ENCODE results near the gene BRD9.

BRD9 gene

DNA sequence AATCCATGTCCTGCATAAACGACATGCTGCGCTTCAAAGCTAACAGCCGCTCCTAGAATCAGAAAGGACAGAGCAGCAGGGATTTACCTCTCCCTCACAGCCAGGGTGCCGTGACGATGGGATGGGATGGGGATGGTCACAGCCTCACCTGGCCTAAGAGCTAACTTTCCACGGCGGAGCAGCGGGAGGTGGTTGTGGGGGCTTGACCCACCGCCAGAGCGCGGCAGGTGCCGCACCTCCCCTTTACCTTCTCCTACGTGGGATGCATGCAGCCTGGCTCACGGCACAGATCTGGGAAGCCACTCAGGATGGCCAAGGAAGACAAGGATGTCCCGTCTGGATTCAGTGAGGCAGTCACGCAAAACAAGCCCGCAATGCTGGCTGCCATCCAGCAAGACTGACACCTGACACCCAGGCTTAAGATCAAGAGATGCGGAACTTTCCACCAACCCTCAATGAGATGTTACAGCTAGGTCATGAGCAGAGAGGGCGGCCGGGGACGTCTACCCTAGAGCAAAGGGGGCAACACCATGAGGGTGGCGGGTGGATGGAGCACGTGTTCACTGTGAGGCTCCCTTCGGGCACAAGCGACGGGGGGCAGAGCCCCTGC lies 5.8 kb downstream of the BRD9 start:
- no peak for TF ChIP-seq CTCF (conservative IDR thresholded peaks at IDR 0.05; ENCODE audit: low read length)
- DNase-seq (ENCODE audit: low read depth): no peak
- H3K4me3 ChIP-seq (ENCODE audit: low read length): no peak overlapping the region

- no peak for DNase-seq (ENCODE audit: low read depth)
Observed at GRCh38 chr5:886036-886435, 6.6 kb downstream of the BRD9 start.

DNA sequence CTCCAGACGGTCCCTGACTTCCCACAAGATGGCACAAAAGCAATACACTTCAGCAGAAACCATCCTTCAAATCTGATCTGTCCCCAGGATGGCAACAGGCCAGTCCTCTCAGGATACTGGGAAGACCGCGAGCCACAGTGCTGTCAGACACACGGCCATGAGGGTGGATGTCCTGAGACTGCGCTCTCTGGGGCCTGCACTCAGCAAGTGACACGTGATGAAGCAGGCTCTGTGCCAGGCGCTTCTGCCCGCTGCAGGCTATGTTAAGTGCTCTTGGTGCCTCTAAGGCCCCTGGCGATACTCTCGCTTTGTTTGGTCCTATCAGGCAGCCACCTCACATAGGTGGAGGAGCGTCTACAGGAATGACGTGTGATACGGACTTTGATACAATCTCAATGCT lies 7.1 kb downstream of the BRD9 start:
- H3K4me3 ChIP-seq (ENCODE audit: low read length): no peak overlapping the region
- no peak for DNase-seq (ENCODE audit: low read depth)
- TF ChIP-seq CTCF (conservative IDR thresholded peaks at IDR 0.05; ENCODE audit: low read length): no peak

More at GRCh38 chr5:886036-886435, 6.6 kb downstream of the BRD9 start:
- no peak overlapping the region for H3K4me3 ChIP-seq (ENCODE audit: low read length)
- no peak for TF ChIP-seq CTCF (conservative IDR thresholded peaks at IDR 0.05; ENCODE audit: low read length)

- TF ChIP-seq CTCF (conservative IDR thresholded peaks at IDR 0.05; ENCODE audit: low read length): no peak
- DNase-seq (ENCODE audit: low read depth): no peak
Observed at GRCh38 chr5:885127-885442, 7.5 kb downstream of the BRD9 start.

DNA sequence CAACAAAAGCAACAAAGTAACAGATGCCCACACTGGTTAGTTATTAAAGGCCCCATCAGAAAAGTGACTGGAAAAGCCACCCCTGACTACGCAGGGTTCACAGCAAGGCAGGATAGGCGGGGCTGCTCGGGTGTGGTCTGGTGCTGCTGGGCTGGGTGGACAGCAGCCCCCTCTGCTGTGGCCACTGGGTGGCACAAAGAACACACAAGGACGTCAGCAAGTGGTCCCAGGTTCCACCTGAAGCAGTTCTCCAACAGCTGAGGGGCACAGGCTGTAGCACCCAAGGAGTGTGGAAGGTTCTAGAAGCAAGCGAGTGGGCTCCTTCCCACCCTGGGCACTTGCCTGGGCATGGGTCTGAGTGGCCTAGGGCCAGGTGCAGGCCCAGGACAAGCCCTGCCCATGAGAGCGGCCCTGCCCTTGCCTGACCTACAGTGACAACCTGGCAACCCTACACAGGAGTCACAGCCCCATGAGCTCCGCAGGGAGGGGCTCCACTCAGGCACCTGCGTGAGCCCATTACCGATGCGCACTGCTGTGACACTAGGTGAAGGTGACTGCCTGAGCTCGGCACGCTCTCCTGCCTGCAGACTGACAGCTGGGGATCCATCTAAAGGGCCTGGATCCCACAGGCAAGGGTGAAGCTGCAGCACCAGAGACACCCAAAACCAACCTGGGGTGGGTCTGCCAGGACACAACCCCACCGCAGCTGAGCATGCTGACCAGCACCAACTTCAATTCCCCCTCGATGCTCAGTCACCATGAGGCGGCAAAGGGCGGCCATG lies 8.1 kb downstream of the BRD9 start:
- DNase-seq (ENCODE audit: low read depth): no peak
- TF ChIP-seq CTCF (conservative IDR thresholded peaks at IDR 0.05; ENCODE audit: low read length): no peak
- H3K4me3 ChIP-seq (ENCODE audit: low read length): no peak overlapping the region

More at GRCh38 chr5:885127-885442, 7.5 kb downstream of the BRD9 start:
- no peak overlapping the region for H3K4me3 ChIP-seq (ENCODE audit: low read length)

GRCh38 chr5:883475-884181 lies 9.0 kb downstream of the BRD9 start:
- no peak for DNase-seq (ENCODE audit: low read depth)
- H3K4me3 ChIP-seq (ENCODE audit: low read length): no peak overlapping the region
- no peak for TF ChIP-seq CTCF (conservative IDR thresholded peaks at IDR 0.05; ENCODE audit: low read length)

Measured in AG10803 (cell line).